GOT3 (cell line): ENCODE measurements around the gene CBY3.
"Not testable (repeated sequence)": the region's sequence is repeated elsewhere in the genome, so short reads cannot be mapped to it uniquely, and the experiment has no call there.

ENCODE experiments used
- DNase-seq: peaks from one replicate; lab custom pipeline; 2025; ENCODE audit warnings: mixed read lengths; lab: John Stamatoyannopoulos, UW

CBY3 gene

GRCh38 chr5:179680780-179681401, at the start of gene CBY3:
CBY3 (minus strand) TSS chr5:179681034; CDS start chr5:179680918, 116 bp downstream.
- no peak for DNase-seq

GRCh38 chr5:179730356-179730755, 49.5 kb upstream of the CBY3 start:
- DNase-seq, result no peak

- DNase-seq, result no peak
Measured at GRCh38 chr5:179729727-179730126, 48.9 kb upstream of the CBY3 start.

GRCh38 chr5:179729303-179729702, 48.5 kb upstream of the CBY3 start:
- DNase-seq, result no peak

- no peak for DNase-seq
Measured at GRCh38 chr5:179727106-179727505, 46.3 kb upstream of the CBY3 start.

DNA sequence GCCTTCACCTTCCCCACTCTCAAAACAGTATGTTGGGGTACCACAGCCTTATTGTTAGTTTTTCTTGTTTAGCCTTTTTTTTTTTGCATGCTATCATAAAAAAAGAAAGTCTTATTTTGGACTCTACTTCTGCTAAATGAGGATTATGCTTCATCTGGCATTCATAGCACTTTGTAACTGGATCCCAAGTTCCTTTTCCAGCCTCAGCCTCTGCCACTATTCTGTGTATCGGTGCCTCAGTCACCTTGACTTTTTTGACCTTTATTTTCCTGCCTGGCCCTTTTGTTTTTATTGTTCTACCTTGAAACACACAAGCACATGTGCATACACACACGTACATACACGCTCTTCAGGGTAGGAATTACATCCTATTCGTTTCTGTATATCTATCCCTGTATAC, 43.3 kb upstream of the CBY3 start:
- no peak for DNase-seq

DNA sequence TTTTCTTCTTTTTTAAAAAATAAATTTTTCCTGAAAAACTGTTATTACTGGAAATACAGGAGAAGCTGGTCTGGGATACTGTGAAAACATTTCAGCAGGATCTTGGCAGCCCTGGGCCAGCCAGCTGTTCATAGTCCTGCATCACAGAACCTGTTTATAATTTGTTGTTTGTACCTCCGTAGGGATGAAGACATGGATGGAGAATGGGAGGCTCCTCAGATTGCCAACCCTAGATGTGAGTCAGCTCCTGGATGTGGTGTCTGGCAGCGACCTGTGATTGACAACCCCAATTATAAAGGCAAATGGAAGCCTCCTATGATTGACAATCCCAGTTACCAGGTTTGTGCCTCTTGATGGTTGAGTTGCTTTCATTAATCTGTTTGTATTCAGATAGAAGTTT, 39.4 kb upstream of the CBY3 start:
- no peak for DNase-seq

DNA sequence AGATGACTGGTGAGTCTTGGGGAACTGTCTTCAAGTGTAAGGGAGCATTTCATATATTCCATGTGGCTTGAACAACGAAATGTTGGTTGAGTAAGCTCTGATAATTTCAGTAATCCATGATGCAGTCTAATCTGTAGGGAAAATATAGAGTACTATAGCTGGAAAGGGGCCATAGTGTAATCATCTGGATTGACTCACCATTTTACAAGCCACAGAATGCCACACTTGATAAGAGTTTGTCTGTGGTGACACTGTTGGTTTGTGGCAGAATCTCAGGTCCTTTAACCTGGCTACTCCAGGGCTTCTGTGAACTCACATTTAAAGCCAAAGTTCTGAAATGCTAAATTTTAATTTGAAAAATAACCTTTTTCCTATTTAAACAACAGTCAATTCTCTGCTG, 35.5 kb upstream of the CBY3 start:
- no peak for DNase-seq

DNA sequence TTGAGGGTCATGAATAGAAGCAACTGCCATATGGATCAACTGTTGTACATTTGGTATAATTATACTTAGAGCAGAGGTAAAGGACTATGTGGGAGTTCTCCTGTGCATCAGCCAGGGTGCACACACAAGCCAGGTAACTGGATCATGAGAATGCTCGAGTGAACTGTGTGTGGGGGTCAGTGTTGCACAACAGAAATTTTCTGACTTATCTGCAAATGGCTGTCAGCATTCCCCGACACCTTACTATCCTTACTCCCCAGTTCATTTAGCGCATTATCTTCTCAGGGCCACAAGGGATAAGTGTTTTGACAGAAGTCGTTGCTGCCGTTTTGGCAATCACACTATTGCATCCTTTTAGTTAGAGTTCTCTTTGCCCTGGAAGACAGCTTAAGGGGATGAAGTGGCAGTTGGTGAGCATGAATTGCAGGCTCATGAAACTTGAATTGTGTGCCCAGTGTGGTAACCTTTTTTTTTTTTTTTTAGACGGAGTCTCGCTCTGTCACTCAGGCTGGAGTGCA, 19.6 kb upstream of the CBY3 start:
- DNase-seq, result no peak

- DNase-seq, result no peak
Measured at GRCh38 chr5:179699616-179700237, 18.9 kb upstream of the CBY3 start.

GRCh38 chr5:179698935-179699615, 18.2 kb upstream of the CBY3 start, which contains the start of gene CANX:
CANX (plus strand) TSS chr5:179698967; CDS start chr5:179705682, 6,715 bp downstream.
- no peak for DNase-seq

DNA sequence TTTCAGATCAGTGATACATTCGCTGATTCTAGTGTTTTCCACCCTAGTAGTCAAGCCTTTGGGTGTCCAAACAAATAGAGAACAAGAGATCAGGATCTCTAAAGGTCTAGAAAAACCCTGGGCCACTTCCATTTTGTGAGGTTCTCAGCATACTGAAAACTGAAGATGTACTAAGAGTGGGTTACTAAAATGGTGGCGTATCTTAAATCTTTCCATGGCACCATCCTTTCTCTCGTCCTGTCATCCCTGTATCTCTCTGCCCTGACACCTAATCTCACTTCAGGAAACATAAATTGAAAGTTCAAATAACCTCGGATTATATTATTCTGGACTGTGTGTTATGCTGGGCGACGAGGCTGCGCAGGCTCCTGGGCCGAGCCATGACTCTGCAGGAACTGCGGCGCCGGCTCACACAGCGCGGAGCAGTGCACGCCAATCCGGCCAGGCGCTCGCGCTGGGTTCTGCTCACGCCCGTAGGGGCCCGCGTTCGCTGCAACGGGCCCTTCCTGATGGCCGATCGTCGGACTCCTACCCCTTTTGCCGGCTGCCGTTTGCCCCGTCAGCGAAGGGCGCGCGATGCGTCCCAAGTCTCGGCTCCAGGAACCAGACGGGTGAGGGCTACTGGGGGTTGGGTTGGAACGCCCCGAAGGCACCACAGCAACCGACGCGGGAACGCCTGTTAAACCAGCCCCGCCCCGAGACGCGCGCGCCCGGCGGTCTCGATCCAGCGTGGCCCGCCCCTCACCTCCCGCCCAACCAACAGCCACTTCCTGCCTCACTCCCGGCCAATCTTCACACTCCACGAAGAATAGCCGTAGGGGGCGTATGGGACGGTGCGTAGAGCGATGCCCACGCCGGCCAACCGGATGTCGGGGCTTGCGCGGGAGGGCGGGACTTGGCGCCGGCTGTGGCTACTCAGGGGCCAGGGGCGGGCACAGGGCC, 17.4 kb upstream of the CBY3 start:
- peak; percentile 98 for DNase-seq

GRCh38 chr5:179697543-179697942, 16.7 kb upstream of the CBY3 start:
- not testable (repeated sequence) for DNase-seq

DNA sequence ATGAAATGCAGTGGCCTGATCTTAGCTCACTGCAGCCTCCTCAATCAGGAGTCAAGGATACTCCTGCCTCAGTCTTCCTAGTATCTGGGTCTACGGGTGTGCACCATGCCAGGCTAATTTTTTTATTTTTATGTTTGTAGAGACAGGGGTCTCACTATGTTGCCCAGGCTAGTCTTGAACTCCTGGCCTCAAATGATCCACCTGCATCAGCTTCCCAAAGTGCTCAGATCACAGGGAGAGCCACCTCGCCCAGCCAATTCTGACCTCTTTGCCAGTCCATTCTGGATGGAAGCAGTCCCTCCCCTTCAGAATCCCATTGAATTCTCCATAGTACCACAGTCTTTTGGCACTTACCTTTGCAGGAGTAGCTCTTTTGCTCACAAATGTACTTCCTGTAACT, 16.3 kb upstream of the CBY3 start:
- no peak for DNase-seq

- DNase-seq, result no peak
Measured at GRCh38 chr5:179696603-179697002, 15.8 kb upstream of the CBY3 start.

DNA sequence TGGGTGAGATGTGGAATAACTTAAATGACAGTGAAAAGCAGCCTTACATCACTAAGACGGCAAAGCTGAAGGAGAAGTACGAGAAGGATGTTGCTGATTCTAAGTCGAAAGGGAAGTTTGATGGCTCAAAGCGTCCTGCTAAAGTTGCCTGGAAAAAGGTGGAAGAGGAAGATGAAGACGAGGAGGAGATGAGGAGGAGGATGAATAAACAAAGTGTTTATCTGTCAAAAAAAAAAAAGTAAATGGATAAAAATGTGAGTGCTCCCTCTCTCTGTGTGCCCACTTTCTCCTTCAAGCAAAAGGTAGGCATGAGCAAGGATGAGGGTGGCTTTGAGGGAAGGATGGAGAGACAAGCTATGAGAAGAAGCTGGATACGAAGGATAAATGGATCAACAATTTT, 13.7 kb upstream of the CBY3 start:
- no peak for DNase-seq

- not testable (repeated sequence) for DNase-seq
Measured at GRCh38 chr5:179689212-179689611, 8.4 kb upstream of the CBY3 start.

GRCh38 chr5:179680014-179680779, 637 bp downstream of the CBY3 start:
- DNase-seq, result no peak

- DNase-seq, result no peak
Measured at GRCh38 chr5:179679014-179679674, 1.7 kb downstream of the CBY3 start.

DNA sequence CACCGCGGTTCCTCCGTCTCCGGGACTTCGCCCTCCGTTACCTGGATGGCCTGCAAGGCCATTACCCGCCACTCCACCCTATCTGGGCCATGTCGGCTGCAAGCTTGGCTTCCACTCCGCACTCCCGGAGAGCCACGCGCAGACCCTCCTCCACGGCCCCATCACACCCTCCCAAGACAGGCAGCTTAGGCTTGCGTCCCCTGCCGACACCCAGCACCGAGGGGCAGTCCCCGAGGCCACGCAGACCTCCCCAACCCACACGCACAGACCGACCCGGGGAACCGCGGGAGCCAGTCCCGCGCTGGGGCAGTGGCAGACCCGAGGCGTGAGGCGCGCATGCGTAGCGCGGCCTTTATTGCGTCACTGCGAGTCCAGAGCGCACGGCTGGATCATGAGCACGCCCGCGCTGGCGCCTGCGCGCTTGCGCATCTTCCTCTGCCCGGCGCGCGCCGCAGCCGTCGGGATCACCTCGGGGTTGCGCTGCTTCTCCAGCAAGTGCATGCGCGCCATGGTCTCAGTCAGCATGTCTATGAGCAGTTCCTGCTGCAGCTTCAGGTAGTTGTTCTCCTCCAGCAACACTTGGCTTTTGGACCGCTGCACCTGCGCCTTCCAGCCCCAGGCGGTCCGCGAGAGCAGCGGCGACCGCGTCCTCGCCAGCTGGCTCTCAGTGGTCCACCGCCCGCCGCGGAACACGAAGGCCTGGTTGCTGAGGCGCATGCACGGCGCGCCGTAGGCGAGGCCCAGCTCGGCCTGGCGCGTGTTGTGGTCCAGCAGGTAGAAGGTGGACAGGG, 2.4 kb downstream of the CBY3 start:
- DNase-seq, result peak; percentile 84
